D721Med (cell line): Measurements from ENCODE around the gene SAMD4A.
"Not testable (repeated sequence)": the region's sequence is repeated elsewhere in the genome, so short reads cannot be mapped to it uniquely, and the experiment has no call there.

ENCODE experiments used
- DNase-seq: peaks from one replicate; pipeline ENCODE4 v3.0.0; 2011; ENCODE audit warnings: low spot score; ENCODE audit not compliant: insufficient read length
- FAIRE-seq: peaks from 2 replicates; lab custom pipeline; 2011; peaks lifted over from hg19 to GRCh38; lab: Jason Lieb, UNC
- TF ChIP-seq, protein P1 (sequence below): IDR thresholded peaks from 2 replicates; pipeline ENCODE4 v1.5.1; 2012; ENCODE audit warnings: mild to moderate bottlenecking, control low read depth; ENCODE audit not compliant: insufficient read depth; ENCODE audit errors: missing control alignments

SAMD4A gene

DNA sequence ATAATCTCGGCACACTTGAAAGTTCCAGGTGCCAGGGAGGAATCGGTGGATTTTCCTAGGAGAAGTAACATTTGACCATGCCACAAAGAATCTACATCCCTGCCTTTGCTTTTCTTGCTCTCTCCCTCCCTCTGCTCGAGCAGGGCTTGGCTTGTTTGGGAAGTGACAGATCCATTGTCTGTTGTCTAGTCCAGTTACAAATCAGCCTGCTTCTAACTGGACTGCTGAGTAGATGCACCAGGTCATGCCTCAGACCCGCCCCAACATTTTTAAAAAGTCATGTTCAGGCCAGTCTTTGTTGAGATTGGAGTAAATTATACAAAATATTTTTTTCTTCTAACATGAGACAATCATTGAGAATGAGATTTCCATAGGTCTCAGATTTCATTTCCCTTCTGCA is 182.3 kb downstream of the SAMD4A start:
- no peak for FAIRE-seq

DNA sequence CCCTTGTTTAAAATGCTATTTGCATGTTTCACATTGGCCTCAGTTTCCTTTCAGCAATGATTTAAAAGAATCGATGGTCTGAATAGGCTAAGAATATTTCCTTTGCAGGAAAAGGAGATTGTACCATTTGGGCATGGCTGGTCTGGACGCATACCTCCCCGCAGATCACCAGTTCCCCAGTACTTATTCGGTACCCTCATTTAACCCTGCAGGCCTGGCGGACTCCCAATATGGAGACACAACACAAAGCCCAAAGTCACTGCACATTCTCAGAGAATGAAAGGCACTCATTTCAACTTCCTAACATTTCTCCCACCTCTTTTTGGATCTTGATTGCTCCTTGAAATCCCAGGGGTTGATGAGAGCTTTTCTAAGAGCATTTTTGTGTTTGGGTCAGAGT is 182.8 kb downstream of the SAMD4A start:
- FAIRE-seq, result no peak

More for the DNA sequence above, 182.3 kb downstream of the SAMD4A start:
- DNase-seq, result no peak
- TF ChIP-seq, protein P1, sequence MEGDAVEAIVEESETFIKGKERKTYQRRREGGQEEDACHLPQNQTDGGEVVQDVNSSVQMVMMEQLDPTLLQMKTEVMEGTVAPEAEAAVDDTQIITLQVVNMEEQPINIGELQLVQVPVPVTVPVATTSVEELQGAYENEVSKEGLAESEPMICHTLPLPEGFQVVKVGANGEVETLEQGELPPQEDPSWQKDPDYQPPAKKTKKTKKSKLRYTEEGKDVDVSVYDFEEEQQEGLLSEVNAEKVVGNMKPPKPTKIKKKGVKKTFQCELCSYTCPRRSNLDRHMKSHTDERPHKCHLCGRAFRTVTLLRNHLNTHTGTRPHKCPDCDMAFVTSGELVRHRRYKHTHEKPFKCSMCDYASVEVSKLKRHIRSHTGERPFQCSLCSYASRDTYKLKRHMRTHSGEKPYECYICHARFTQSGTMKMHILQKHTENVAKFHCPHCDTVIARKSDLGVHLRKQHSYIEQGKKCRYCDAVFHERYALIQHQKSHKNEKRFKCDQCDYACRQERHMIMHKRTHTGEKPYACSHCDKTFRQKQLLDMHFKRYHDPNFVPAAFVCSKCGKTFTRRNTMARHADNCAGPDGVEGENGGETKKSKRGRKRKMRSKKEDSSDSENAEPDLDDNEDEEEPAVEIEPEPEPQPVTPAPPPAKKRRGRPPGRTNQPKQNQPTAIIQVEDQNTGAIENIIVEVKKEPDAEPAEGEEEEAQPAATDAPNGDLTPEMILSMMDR, result no peak

DNA sequence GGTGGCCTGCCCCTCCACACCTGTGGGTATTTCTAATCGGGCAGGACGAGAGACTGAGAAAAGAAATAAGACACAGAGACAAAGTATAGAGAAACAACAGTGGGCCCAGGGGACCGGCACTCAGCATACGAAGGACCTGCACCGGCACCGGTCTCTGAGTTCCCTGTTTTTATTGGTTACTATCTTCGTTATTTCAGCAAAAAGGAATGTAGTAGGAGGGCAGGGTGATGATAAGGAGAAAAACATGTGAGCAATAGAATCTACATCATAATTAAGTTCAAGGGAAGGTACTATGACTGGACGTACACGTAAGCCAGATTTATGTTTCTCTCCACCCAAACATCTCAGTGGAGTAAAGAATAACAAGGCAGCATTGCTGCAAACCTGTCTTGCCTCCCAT is 185.7 kb downstream of the SAMD4A start:
- not testable (repeated sequence) for DNase-seq, FAIRE-seq

More for the DNA sequence above, 182.8 kb downstream of the SAMD4A start:
- TF ChIP-seq, protein P1, result no peak
- DNase-seq, result no peak

- not testable (repeated sequence) for FAIRE-seq, DNase-seq
Measured at GRCh38 chr14:54753396-54753795, 186.5 kb downstream of the SAMD4A start.

GRCh38 chr14:54754116-54754622 is 187.2 kb downstream of the SAMD4A start:
- FAIRE-seq, result no peak
- TF ChIP-seq, protein P1, result no peak

GRCh38 chr14:54754623-54755386 is 187.9 kb downstream of the SAMD4A start:
- no peak for FAIRE-seq
- TF ChIP-seq, protein P1, result no peak
- no peak for DNase-seq

More at GRCh38 chr14:54754116-54754622, 187.2 kb downstream of the SAMD4A start:
- DNase-seq, result no peak

- DNase-seq (no peak), FAIRE-seq (no peak)
- TF ChIP-seq, protein P1, result no peak
Measured at GRCh38 chr14:54756656-54757392, 189.9 kb downstream of the SAMD4A start.

DNA sequence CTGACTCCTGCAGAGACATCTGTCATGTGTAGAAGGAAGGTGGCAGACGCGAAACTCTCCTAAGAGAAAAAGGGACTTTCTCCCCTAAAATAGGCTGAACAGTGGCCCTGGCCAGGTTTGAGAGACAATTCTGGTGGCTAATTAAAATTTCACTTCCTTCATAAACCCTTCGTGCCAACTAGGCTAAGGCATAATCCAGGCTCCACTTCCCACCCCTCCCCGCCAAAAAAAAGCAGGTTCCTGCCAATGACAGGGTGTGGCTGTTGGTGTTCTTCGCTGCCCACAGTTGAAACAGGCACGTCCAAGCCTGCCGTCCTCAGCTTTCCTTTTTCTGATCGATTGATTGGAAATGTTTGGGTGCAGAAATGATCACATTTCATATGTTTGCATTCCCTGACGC is 191.1 kb downstream of the SAMD4A start:
- no peak for FAIRE-seq
- TF ChIP-seq, protein P1, result no peak
- DNase-seq, result no peak
